Left lung (tissue), 10 donors: ENCODE data around the gene TMEM131L. TPM values are rescaled to one million over a fixed set of nuclear protein-coding genes. Genes with fewer than 3 reads are reported as not detected.

ENCODE experiments used
- ATAC-seq: fragments of 200-7000 bp; cut with Tn5 transposase; one replicate; pipeline ENCODE4 v1.9.1; 2020; ENCODE audit warnings: moderate library complexity
- DNase-seq, 4 donors: peaks; one replicate each; pipeline ENCODE4 v3.0.0-alpha.2; 2013 to 2020
- H3K27ac ChIP-seq, 2 donors: fragments of 200-600 bp; sonication (generic) in 1 of 2; one replicate each; pipeline versions ENCODE4 v1.5.0 to v1.8.0; 2020 to 2021
- H3K27me3 ChIP-seq, 2 donors: fragments of 200-600 bp; sonication (generic) in 1 of 2; one replicate each; pipeline versions ENCODE4 v1.5.0 to v1.8.0; 2020 to 2021
- H3K36me3 ChIP-seq, 2 donors: fragments of 200-600 bp; sonication (generic) in 1 of 2; one replicate each; pipeline versions ENCODE4 v1.5.0 to v1.8.0; 2020 to 2021
- H3K4me1 ChIP-seq, 2 donors: fragments of 200-600 bp; one replicate each; pipeline ENCODE4 v1.8.0; 2021
- H3K4me3 ChIP-seq, 2 donors: fragments of 200-600 bp; sonication (generic) in 1 of 2; one replicate each; pipeline versions ENCODE4 v1.5.0 to v1.8.0; 2020 to 2021; ENCODE audit warnings: mild to moderate bottlenecking in 1 of 2
- H3K9me3 ChIP-seq, 2 donors: fragments of 200-600 bp; sonication (generic) in 1 of 2; one replicate each; pipeline versions ENCODE4 v1.5.0 to v1.8.0; 2020 to 2021
- CTCF ChIP-seq, 2 donors: fragments of 200-600 bp; sonication (generic) in 1 of 2; IDR thresholded peaks; one replicate each; pipeline versions ENCODE4 v1.5.0 to v1.8.0; 2021; ENCODE audit warnings: antibody characterized with exemption in 2 of 2
- intact Hi-C, 2 donors: fragments of 100-400 bp; cut with DNase I; formaldehyde crosslinking; loops; one replicate each; pipeline versions ENCODE4 v1.11.2 to v1.14.2; 2022
- polyA plus RNA-seq, 6 donors: library from polyadenylated mRNA; unstranded; fragments of 120-200 nt; gene quantifications; one replicate each; pipeline ENCODE4 v1.2.1, GENCODE V29; 2013; ENCODE audit not compliant: insufficient read length in 6 of 6
- total RNA-seq, 2 donors: library from RNA; stranded (reverse); fragmentation: NEBNext Ultra II Directional; extraction: Animal tissue kit (Norgen Biotek cat#: 25700); gene quantifications; one replicate each; pipeline ENCODE4 v1.2.1, GENCODE V29; 2021
- donor health status: DM: no; HTN: yes; CAD: no.
- donor health status: DM: no; HTN: no; CAD: no.

TMEM131L gene
- total and polyA plus RNA-seq, 8 donors = 17.6 to 34.2 (median 30.4) TPM

GRCh38 chr4:153638011-153638410, 171.9 kb downstream of the TMEM131L start:
- ATAC-seq = no peak
- TF ChIP-seq CTCF (IDR thresholded peaks at IDR 0.05) = no peak
- intact Hi-C loops = loop anchor here in 1 of 2 donors (10.0 kb wide), 1 partner anchor 117 kb away; no protein-coding TSS in a partner anchor
- H3K4me3 ChIP-seq = no peak overlapping the region
- DNase-seq = no peak
- H3K4me1 ChIP-seq = peaks cover 0 to 7% of the 10 kb centered on the region in 2 donors
- no peaks in the 10 kb centered on the region for H3K9me3 ChIP-seq
- no peak overlapping the region for H3K27ac ChIP-seq
- H3K36me3 ChIP-seq = peaks cover 0 to 43% of the 10 kb centered on the region in 2 donors
- no peaks in the 10 kb centered on the region for H3K27me3 ChIP-seq

DNA sequence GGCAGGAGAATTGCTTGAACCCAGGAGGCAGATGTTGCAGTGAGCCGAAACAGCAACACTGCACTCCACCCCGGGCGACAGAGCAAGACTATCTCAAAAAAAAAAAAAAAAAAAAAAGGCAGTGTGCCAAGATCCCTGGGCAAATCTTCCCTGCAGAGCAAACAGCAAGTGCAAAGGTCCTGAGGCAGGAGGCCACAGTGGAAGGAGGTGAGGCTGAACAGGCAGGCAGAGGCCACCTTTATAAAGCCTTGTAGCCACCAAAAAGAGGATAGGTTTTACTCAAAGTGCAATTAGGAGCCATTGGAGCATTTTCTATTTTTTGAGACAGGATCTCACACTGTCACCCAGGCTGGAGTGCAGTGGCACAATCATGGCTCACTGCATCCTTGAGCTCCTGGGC, 172.8 kb downstream of the TMEM131L start:
- H3K36me3 ChIP-seq = peaks cover 0 to 34% of the 10 kb centered on the region in 2 donors
- peaks cover 4 to 17% of the 10 kb centered on the region in 2 donors for H3K4me1 ChIP-seq
- H3K27ac ChIP-seq = no peak overlapping the region
- intact Hi-C loops = loop anchor here in 1 of 2 donors (10.0 kb wide), 1 partner anchor 116 kb away; no protein-coding TSS in a partner anchor
- no peaks in the 10 kb centered on the region for H3K9me3 ChIP-seq
- no peak for DNase-seq
- TF ChIP-seq CTCF (IDR thresholded peaks at IDR 0.05) = no peak
- H3K27me3 ChIP-seq = no peaks in the 10 kb centered on the region
- no peak overlapping the region for H3K4me3 ChIP-seq
- ATAC-seq = no peak

DNA sequence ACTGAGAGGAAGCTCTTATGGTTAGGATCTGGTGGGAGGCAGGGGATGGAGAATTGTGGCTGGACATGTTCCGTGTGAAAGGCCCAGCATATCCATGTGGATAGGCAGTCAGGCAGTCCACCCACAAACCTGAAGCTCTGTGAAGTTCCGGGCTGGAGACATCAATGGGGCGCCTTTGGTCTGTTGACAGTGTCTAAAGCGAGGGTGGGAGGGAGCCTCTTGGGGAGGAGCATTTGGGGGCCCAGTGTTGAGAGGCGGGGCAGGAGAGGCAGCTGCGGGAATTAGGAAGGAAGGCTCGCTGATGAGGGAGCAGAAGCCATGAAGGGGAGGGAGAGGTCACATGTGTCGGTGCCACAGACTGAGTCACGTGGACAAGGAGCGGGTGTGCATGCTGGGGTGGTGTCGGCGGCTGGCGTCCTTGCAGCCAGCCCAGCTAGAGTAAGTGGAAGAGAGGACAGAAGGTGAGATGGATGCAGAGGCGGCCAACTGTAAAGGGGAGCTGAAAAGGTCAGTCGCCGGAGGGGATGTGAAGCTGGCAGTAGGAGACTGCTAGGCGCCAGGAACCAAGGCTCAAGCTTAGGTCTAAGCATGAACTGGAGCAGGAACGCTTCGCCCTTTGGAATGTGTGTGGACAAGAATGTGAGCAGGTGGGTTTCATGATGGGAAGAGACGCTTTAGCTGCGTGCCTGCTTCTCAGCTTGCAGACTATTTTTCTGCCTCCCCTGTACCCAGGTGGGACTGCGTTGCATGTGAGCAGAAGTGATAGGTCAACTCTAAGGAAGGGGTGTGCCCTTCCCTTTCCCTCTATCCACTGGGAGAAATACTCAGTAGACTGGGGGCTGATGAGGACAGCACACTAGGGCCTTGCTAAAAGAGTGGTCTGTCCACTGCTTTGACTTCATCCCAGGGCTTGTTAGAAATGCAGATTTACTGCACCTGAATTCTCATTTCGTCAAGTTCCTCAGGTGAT, 174.0 kb downstream of the TMEM131L start:
- DNase-seq = no peak
- intact Hi-C loops = loop anchor here in 1 of 2 donors (10.0 kb wide), 1 partner anchor 115 kb away; no protein-coding TSS in a partner anchor
- no peaks in the 10 kb centered on the region for H3K27me3 ChIP-seq

GRCh38 chr4:153641532-153641931, 175.4 kb downstream of the TMEM131L start:
- Histone ChIP-seq H3K9me3 (peaks cover 0 to 5% of the 10 kb centered on the region in 2 donors), H3K27ac (no peak overlapping the region), H3K4me3 (no peak overlapping the region), H3K27me3 (no peaks in the 10 kb centered on the region), H3K36me3 (peaks cover 0 to 14% of the 10 kb centered on the region in 2 donors), H3K4me1 (peaks cover 4 to 31% of the 10 kb centered on the region in 2 donors)
- no peak for TF ChIP-seq CTCF (IDR thresholded peaks at IDR 0.05)
- intact Hi-C loops = no loop called here
- DNase-seq (no peak), ATAC-seq (no peak)

More for the DNA sequence above, 174.0 kb downstream of the TMEM131L start:
- Histone ChIP-seq H3K4me1 (peaks cover 4 to 27% of the 10 kb centered on the region in 2 donors), H3K36me3 (peaks cover 0 to 27% of the 10 kb centered on the region in 2 donors), H3K4me3 (no peak overlapping the region), H3K27ac (no peak overlapping the region), H3K9me3 (peaks cover 0 to 2% of the 10 kb centered on the region in 2 donors)
- ATAC-seq = no peak
- no peak for TF ChIP-seq CTCF (IDR thresholded peaks at IDR 0.05)
